HFFc6 (cell line): ENCODE data around the gene WRNIP1. TPM values are rescaled to one million over a fixed set of nuclear protein-coding genes. Genes with fewer than 3 reads are reported as not detected.

Experiments used
- DNase-seq: peaks from one replicate; pipeline ENCODE4 v3.0.0-alpha.2; 2018
- H3K27ac Mint-ChIP-seq: 2 replicates; pipeline ENCODE4 v1.8.0; 2020; ENCODE audit warnings: mild to moderate bottlenecking, mixed read lengths
- H3K27me3 Mint-ChIP-seq: 2 replicates; pipeline ENCODE4 v1.8.0; 2021; ENCODE audit warnings: mild to moderate bottlenecking, moderate library complexity, mixed read lengths; ENCODE audit not compliant: insufficient read depth
- H3K36me3 Mint-ChIP-seq: 2 replicates; pipeline ENCODE4 v1.8.0; 2021; ENCODE audit warnings: low read depth, mixed read lengths
- H3K4me1 Mint-ChIP-seq: 2 replicates; pipeline ENCODE4 v1.8.0; 2020; ENCODE audit warnings: low read depth, mixed read lengths
- H3K4me3 Mint-ChIP-seq: 2 replicates; pipeline ENCODE4 v1.8.0; 2020; ENCODE audit warnings: mild to moderate bottlenecking, moderate library complexity, mixed read lengths
- H3K9me3 Mint-ChIP-seq: 2 replicates; pipeline ENCODE4 v1.8.0; 2020; ENCODE audit warnings: mild to moderate bottlenecking, mixed read lengths
- CTCF ChIP-seq: fragments of 200-600 bp; sonication (generic); IDR thresholded peaks from 2 replicates; pipeline ENCODE4 v1.5.0; 2021; ENCODE audit warnings: antibody characterized with exemption, mild to moderate bottlenecking
- total RNA-seq, 6 experiments: library from RNA; stranded (reverse); fragmentation: NEBNext Ultra II Directional; extraction: Animal tissue kit (Norgen Biotek cat#: 25700); gene quantifications; 2 replicates in 1 of 6; 3 replicates in 5 of 6; pipeline ENCODE4 v1.2.3, GENCODE V29; 2021

The WRNIP1 gene
- total RNA-seq, 6 experiments from 2014 or later = 31.9 to 40.4 (median 33.5) TPM

GRCh38 chr6:2719093-2719455 lies 46.1 kb upstream of the WRNIP1 start:
- Mint-ChIP-seq H3K4me1 (peaks cover 31% of the 10 kb centered on the region), H3K27ac (no peak overlapping the region), H3K36me3 (no peaks in the 10 kb centered on the region), H3K27me3 (peaks cover 12% of the 10 kb centered on the region), H3K9me3 (0 out of 2 replicates have a peak, but pooled peaks cover 7% of the 10 kb centered on the region), H3K4me3 (no peak overlapping the region)
- DNase-seq = no peak
- no peak for TF ChIP-seq CTCF

- no peak overlapping the region for H3K27ac Mint-ChIP-seq
- H3K36me3 Mint-ChIP-seq = no peaks in the 10 kb centered on the region
- peaks cover 11% of the 10 kb centered on the region for H3K27me3 Mint-ChIP-seq
- H3K4me3 Mint-ChIP-seq = no peak overlapping the region
- DNase-seq = no peak
- TF ChIP-seq CTCF = no peak
- 0 out of 2 replicates have a peak, but pooled peaks cover 7% of the 10 kb centered on the region for H3K9me3 Mint-ChIP-seq
- H3K4me1 Mint-ChIP-seq = peaks cover 11% of the 10 kb centered on the region
These were observed 44.0 kb upstream of the WRNIP1 start for GRCh38 chr6:2721219-2721618.

GRCh38 chr6:2725364-2725988 lies 39.7 kb upstream of the WRNIP1 start:
- no peak overlapping the region for H3K4me3 Mint-ChIP-seq
- H3K27ac Mint-ChIP-seq = no peak overlapping the region
- TF ChIP-seq CTCF = no peak
- DNase-seq = no peak
- H3K9me3 Mint-ChIP-seq = 0 out of 2 replicates have a peak, but pooled peaks cover 7% of the 10 kb centered on the region
- H3K4me1 Mint-ChIP-seq = no peaks in the 10 kb centered on the region; the same call in 1 of the 2 replicates
- no peaks in the 10 kb centered on the region for H3K36me3 Mint-ChIP-seq
- H3K27me3 Mint-ChIP-seq = peaks cover 21% of the 10 kb centered on the region

- DNase-seq = no peak
- H3K27me3 Mint-ChIP-seq = peaks cover 21% of the 10 kb centered on the region
- no peak overlapping the region for H3K4me3 Mint-ChIP-seq
- no peaks in the 10 kb centered on the region for H3K36me3 Mint-ChIP-seq
- TF ChIP-seq CTCF = no peak
- no peak overlapping the region for H3K27ac Mint-ChIP-seq
- 0 out of 2 replicates have a peak, but pooled peaks cover 7% of the 10 kb centered on the region for H3K9me3 Mint-ChIP-seq
- H3K4me1 Mint-ChIP-seq = no peaks in the 10 kb centered on the region; the same call in none of the 2 replicates
These were observed 39.1 kb upstream of the WRNIP1 start for GRCh38 chr6:2725999-2726567.

- no peak for DNase-seq
- no peak overlapping the region for H3K4me3 Mint-ChIP-seq
- no peaks in the 10 kb centered on the region for H3K9me3 Mint-ChIP-seq
- H3K36me3 Mint-ChIP-seq = no peaks in the 10 kb centered on the region
- no peak for TF ChIP-seq CTCF
- peaks cover 11% of the 10 kb centered on the region for H3K4me1 Mint-ChIP-seq
- no peak overlapping the region for H3K27ac Mint-ChIP-seq
- peaks cover 21% of the 10 kb centered on the region for H3K27me3 Mint-ChIP-seq
These were observed 35.3 kb upstream of the WRNIP1 start for GRCh38 chr6:2729921-2730320.
